HepG2 (cell line): ENCODE measurements around the gene NBL1. TPM values are rescaled to one million over a fixed set of nuclear protein-coding genes. Genes with fewer than 3 reads are reported as not detected.

Experiments
- ATAC-seq: fragments of 200-7000 bp; cut with Tn5 transposase; 3 replicates; pipeline ENCODE4 v1.9.1; 2020; ENCODE audit warnings: mild to moderate bottlenecking, moderate library complexity
- BruUV-seq: library from RNA; stranded (reverse); fragments of 400-500 nt; replicated peaks from 2 replicates; lab custom pipeline; 2021; lab: Mats Ljungman, UMichigan
- CTCF ChIA-PET: fragments of 300-600 bp; formaldehyde crosslinking; extraction: SDS; loops from one replicate; lab custom pipeline; 2021; ENCODE audit warnings: low total read pairs, inconsistent platforms, low intra/inter-chr PET ratio; lab: Yijun Ruan, JAX
- POLR2A ChIA-PET: fragments of 350-600 bp; sonication (Branson Sonifier 250); formaldehyde crosslinking; loops from one replicate; lab custom pipeline; 2020; ENCODE audit warnings: antibody characterized with exemption, inconsistent platforms; lab: Yijun Ruan, JAX
- DNase-seq: peaks from one replicate; pipeline ENCODE4 v3.0.0-alpha.2; 2015; ENCODE audit warnings: low spot score
- FAIRE-seq: peaks from 3 replicates; lab custom pipeline; 2011; peaks lifted over from hg19 to GRCh38; lab: Jason Lieb, UNC
- H2AFZ ChIP-seq: one replicate; pipeline ENCODE4 v1.6.1; 2011; ENCODE audit warnings: low read length, inconsistent platforms
- H3K27ac ChIP-seq: fragments of 300-600 bp; 3 replicates; pipeline ENCODE4 v1.8.0; 2011; ENCODE audit warnings: mixed run types, mild to moderate bottlenecking, mixed read lengths, low read length, inconsistent platforms; ENCODE audit not compliant: insufficient read depth; ENCODE audit errors: extremely low read length
- H3K27me3 ChIP-seq, 2 experiments: fragments of 200-600 bp in 1 of 2; 2 replicates in 1 of 2; 3 replicates in 1 of 2; pipeline versions ENCODE4 v1.6.0 to v1.8.0; 2011; ENCODE audit warnings: low read length in 2 of 2, mild to moderate bottlenecking in 2 of 2, moderate library complexity in 2 of 2, inconsistent platforms in 1 of 2; ENCODE audit not compliant: insufficient read depth in 2 of 2, control insufficient read depth in 1 of 2
- H3K36me3 ChIP-seq, 2 experiments: fragments of 200-600 bp in 1 of 2; replicated peaks in 1 of 2; 2 replicates in 1 of 2; 3 replicates in 1 of 2; pipeline versions ENCODE4 v1.5.1 to v1.8.0; 2011; ENCODE audit warnings: low read length in 2 of 2, inconsistent platforms in 1 of 2; ENCODE audit not compliant: insufficient read depth in 2 of 2, control insufficient read depth in 1 of 2
- H3K4me1 ChIP-seq: 2 replicates; pipeline ENCODE4 v1.5.1; 2012; ENCODE audit warnings: low read length, inconsistent platforms; ENCODE audit not compliant: insufficient read depth
- H3K4me2 ChIP-seq: 2 replicates; pipeline ENCODE4 v1.6.0; 2011; ENCODE audit warnings: low read depth, low read length, inconsistent platforms
- H3K4me3 ChIP-seq, 3 experiments: fragments of 200-600 bp in 1 of 3; sonication (generic), shearing (Covaris generic) in 1 of 3; replicated peaks in 1 of 3; 2 replicates each; pipeline ENCODE4 v1.5.1; 2011 to 2016; ENCODE audit warnings: low read length in 3 of 3, inconsistent platforms in 2 of 3, low read depth in 2 of 3, mild to moderate bottlenecking in 2 of 3, control low read depth in 1 of 3, mixed read lengths in 1 of 3; ENCODE audit not compliant: insufficient read depth in 1 of 3
- H3K79me2 ChIP-seq: one replicate; pipeline ENCODE4 v1.6.1; 2011; ENCODE audit warnings: low read length, inconsistent platforms; ENCODE audit not compliant: insufficient read depth
- H3K9ac ChIP-seq: 2 replicates; pipeline ENCODE4 v1.6.0; 2011; ENCODE audit warnings: mild to moderate bottlenecking, low read depth, low read length, inconsistent platforms; ENCODE audit not compliant: insufficient read depth
- H3K9me3 ChIP-seq: 2 replicates; pipeline ENCODE4 v1.5.1; 2012; ENCODE audit warnings: mild to moderate bottlenecking, low read length
- H4K20me1 ChIP-seq: 2 replicates; pipeline ENCODE4 v1.6.0; 2011; ENCODE audit warnings: inconsistent platforms, mild to moderate bottlenecking, low read length, moderate library complexity; ENCODE audit not compliant: insufficient read depth
- DNMT1 ChIP-seq: sonication (generic); formaldehyde crosslinking; IDR thresholded peaks from 2 replicates; pipeline ENCODE4 v1.5.1; 2020; ENCODE audit warnings: mild to moderate bottlenecking, missing genetic modification reagents
- DPF2 ChIP-seq: sonication (generic); formaldehyde crosslinking; IDR thresholded peaks from 2 replicates; pipeline ENCODE4 v1.4.0; 2020; ENCODE audit warnings: mild to moderate bottlenecking, low read depth, missing genetic modification reagents, borderline replicate concordance
- E2F5 ChIP-seq: sonication (generic); formaldehyde crosslinking; conservative IDR thresholded peaks from 2 replicates; pipeline ENCODE4 v1.4.0; 2020; ENCODE audit warnings: missing genetic modification reagents
- ISL2 ChIP-seq: sonication (generic); formaldehyde crosslinking; IDR thresholded peaks from 2 replicates; pipeline ENCODE4 v1.5.0; 2020; ENCODE audit warnings: missing genetic modification reagents
- NKX3-1 ChIP-seq: sonication (generic); formaldehyde crosslinking; IDR thresholded peaks from 2 replicates; pipeline ENCODE4 v1.5.0; 2020; ENCODE audit warnings: missing genetic modification reagents
- POLR2G ChIP-seq: fragments of 200-400 bp; formaldehyde crosslinking; IDR thresholded peaks from 2 replicates; pipeline ENCODE4 v1.6.1; 2018; ENCODE audit warnings: mild to moderate bottlenecking, low read depth, low read length, moderate library complexity
- STAT6 ChIP-seq: sonication (generic); formaldehyde crosslinking; IDR thresholded peaks from 2 replicates; pipeline ENCODE4 v1.4.0; 2020; ENCODE audit warnings: missing genetic modification reagents, mild to moderate bottlenecking, borderline replicate concordance
- XBP1 ChIP-seq: sonication (generic); formaldehyde crosslinking; IDR thresholded peaks from 2 replicates; pipeline ENCODE4 v1.5.0; 2020; ENCODE audit warnings: missing genetic modification reagents
- ZNF251 ChIP-seq: sonication (generic); formaldehyde crosslinking; IDR thresholded peaks from 2 replicates; pipeline ENCODE4 v1.9.0; 2021; ENCODE audit warnings: mild to moderate bottlenecking, missing genetic modification reagents
- ZNF280D ChIP-seq: sonication (generic); formaldehyde crosslinking; IDR thresholded peaks from 2 replicates; pipeline ENCODE4 v1.5.1; 2020; ENCODE audit warnings: mild to moderate bottlenecking, missing genetic modification reagents
- ZNF761 ChIP-seq: sonication (generic); formaldehyde crosslinking; conservative IDR thresholded peaks from 2 replicates; pipeline ENCODE4 v1.4.0; 2020; ENCODE audit warnings: mild to moderate bottlenecking, missing genetic modification reagents
- ZSCAN29 ChIP-seq: sonication (generic); formaldehyde crosslinking; conservative IDR thresholded peaks from 2 replicates; pipeline ENCODE4 v1.4.0; 2020; ENCODE audit warnings: mild to moderate bottlenecking, missing genetic modification reagents
- ZZZ3 ChIP-seq: sonication (generic); formaldehyde crosslinking; IDR thresholded peaks from 2 replicates; pipeline ENCODE4 v1.4.0; 2020; ENCODE audit warnings: missing genetic modification reagents, mild to moderate bottlenecking, borderline replicate concordance
- WGBS: methylation state at CpG from one replicate; pipeline ENCODE4 v1.1.6; 2017; ENCODE audit warnings: low lambda C conversion rate; 5-methylcytosine and 5-hydroxymethylcytosine counted together
- in situ Hi-C: cut with HindIII; loops from 2 replicates; pipeline ENCODE4 v1.10.0; 2017; ENCODE audit warnings: low pct_unique_long_range_greater_than_20kb; ENCODE audit not compliant: extremely low pct_ligation_motif_present
- intact Hi-C: fragments of 100-400 bp; cut with micrococcal nuclease; formaldehyde crosslinking; loops from one replicate; pipeline ENCODE4 v1.10.0; 2022; ENCODE audit not compliant: unreplicated experiment
- polyA plus RNA-seq, 8 experiments: library from polyadenylated mRNA; depleted of rRNA in 3 of 8; stranded (reverse) in 7 of 8; unstranded in 1 of 8; fragments of >200 nt; fragmentation: Illumina TruSeq in 4 of 8; extraction: Trizol in 4 of 8; gene quantifications; 2 replicates each; pipeline versions ENCODE4 v1.2.1 to v1.2.3, GENCODE V29; 2011 to 2016; ENCODE audit warnings: low read depth in 4 of 8, missing spikeins in 1 of 8, mixed read lengths in 1 of 8; ENCODE audit not compliant: insufficient read depth in 1 of 8
- total RNA-seq, 5 experiments: library from RNA; depleted of rRNA; stranded (reverse); fragments of >200 nt; fragmentation: Illumina TruSeq; extraction: Trizol; gene quantifications; 2 replicates each; pipeline ENCODE4 v1.2.3, GENCODE V29; 2016; ENCODE audit warnings: low read depth in 1 of 5

NBL1 gene
- total and polyA plus RNA-seq, 2 of the 13 experiments (the other 11 are each of a cell fraction or from before 2014, with no cell fraction given) = 2.7 to 13.8 TPM

GRCh38 chr1:19643121-19643520 is 990 bp upstream of the NBL1 start (continued):
- no peak for TF ChIP-seq ZNF280D (CRISPR knock-in tag)
- no peak for TF ChIP-seq ZNF761 (CRISPR knock-in tag)
- no peak for TF ChIP-seq ISL2 (CRISPR knock-in tag)
- no peak for TF ChIP-seq STAT6 (CRISPR knock-in tag)
- no peak for TF ChIP-seq DNMT1 (CRISPR knock-in tag)
- no peak for TF ChIP-seq NKX3-1 (CRISPR knock-in tag)
- no peak for TF ChIP-seq XBP1 (CRISPR knock-in tag)

GRCh38 chr1:19644395-19644680 is 227 bp downstream of the NBL1 start:
- peak overlapping the region; percentile 95 for H3K4me2 ChIP-seq
- WGBS = no CpG with 5 or more reads among the region's 51 CpGs
- no peaks in the 10 kb centered on the region for H3K9me3 ChIP-seq
- H3K27me3 ChIP-seq = peaks cover 2 to 21% of the 10 kb centered on the region in 2 experiments; a peak in 3 of 5 replicates
- intact Hi-C loops (loop anchor here (5.0 kb wide), 1 partner anchor 47 kb away; a partner anchor contains a TSS), in situ Hi-C loops (no loop called here)
- BruUV-seq = no TSS peak
- H3K9ac ChIP-seq = peak overlapping the region; percentile 67; the same call in 1 of the 2 replicates
- no peaks in the 10 kb centered on the region for H4K20me1 ChIP-seq
- FAIRE-seq (no peak), DNase-seq (no peak), ATAC-seq (no peak)
- peaks cover 47% of the 10 kb centered on the region for H3K4me1 ChIP-seq
- ChIA-PET POLR2A (no interaction called here), CTCF (no interaction called here)
- H2AFZ ChIP-seq = no peak overlapping the region
- H3K79me2 ChIP-seq = no peaks in the 10 kb centered on the region
- H3K27ac ChIP-seq = no peak overlapping the region
- peak overlapping the region; percentile 68 to 83 (median 75) for H3K4me3 ChIP-seq
- no peaks in the 10 kb centered on the region for H3K36me3 ChIP-seq
- no peak for TF ChIP-seq ZNF251 (CRISPR knock-in tag)
- no peak for TF ChIP-seq POLR2G
- TF ChIP-seq E2F5 (CRISPR knock-in tag) = no peak
- TF ChIP-seq ZSCAN29 = no peak
- no peak for TF ChIP-seq DPF2 (CRISPR knock-in tag)
- TF ChIP-seq ZZZ3 (CRISPR knock-in tag) = no peak
- TF ChIP-seq ZNF280D (CRISPR knock-in tag) = no peak
